K562 (cell line): ENCODE results near the gene ZNF165. TPM values are rescaled to one million over a fixed set of nuclear protein-coding genes. Genes with fewer than 3 reads are reported as not detected.

Source experiments
- CBX8 ChIP-seq: fragments of 200-600 bp; sonication (generic); IDR thresholded peaks from 2 replicates; pipeline ENCODE4 v1.6.1; 2012; ENCODE audit warnings: borderline replicate concordance, mixed run types, low read depth, mild to moderate bottlenecking, moderate library complexity, mixed read lengths, low read length, control low read depth, inconsistent platforms; ENCODE audit not compliant: poor library complexity, severe bottlenecking; ENCODE audit errors: extremely low read depth
- E2F3 ChIP-seq: fragments of 250-450 bp; sonication (Bioruptor Pico); IDR thresholded peaks from 2 replicates; pipeline ENCODE4 v1.4.0; 2020; ENCODE audit warnings: mild to moderate bottlenecking
- FOXK1 ChIP-seq: sonication (generic); formaldehyde crosslinking; IDR thresholded peaks from 2 replicates; pipeline ENCODE4 v1.8.0; 2022; ENCODE audit warnings: missing genetic modification reagents, mild to moderate bottlenecking, borderline replicate concordance
- GABPA ChIP-seq: fragments of 200-800 bp; sonication (Bioruptor generic); conservative IDR thresholded peaks from 2 replicates; pipeline ENCODE4 v1.6.1; 2016; ENCODE audit warnings: low read depth, missing genetic modification characterization, missing compliant biosample characterization
- IRF9 ChIP-seq: fragments of 450-650 bp; IDR thresholded peaks from 2 replicates; pipeline ENCODE4 v1.6.1; 2016; ENCODE audit warnings: missing biosample characterization, missing genetic modification characterization
- PRMT5 ChIP-seq: sonication (generic); formaldehyde crosslinking; IDR thresholded peaks from 2 replicates; pipeline ENCODE4 v1.5.0; 2020; ENCODE audit warnings: missing genetic modification reagents
- RBM22 ChIP-seq: fragments of 200-400 bp; formaldehyde crosslinking; IDR thresholded peaks from 2 replicates; pipeline ENCODE4 v1.6.1; 2018; ENCODE audit warnings: low read length, low read depth; ENCODE audit not compliant: poor library complexity, severe bottlenecking
- STAT5B ChIP-seq: fragments of 250-450 bp; sonication (Bioruptor Pico); IDR thresholded peaks from 2 replicates; pipeline ENCODE4 v1.8.0; 2021; ENCODE audit warnings: mild to moderate bottlenecking, inconsistent platforms
- TCF15 ChIP-seq: fragments of 250-450 bp; sonication (Bioruptor Pico); IDR thresholded peaks from 2 replicates; pipeline ENCODE4 v1.8.0; 2022; ENCODE audit warnings: moderate library complexity, mild to moderate bottlenecking, inconsistent platforms
- ZFP30 ChIP-seq: fragments of 250-450 bp; sonication (Bioruptor Pico); IDR thresholded peaks from 2 replicates; pipeline ENCODE4 v1.8.0; 2022; ENCODE audit warnings: moderate library complexity, mild to moderate bottlenecking, inconsistent platforms, borderline replicate concordance
- ZKSCAN1 ChIP-seq: fragments of 150-350 bp; IDR thresholded peaks from 2 replicates; pipeline ENCODE4 v1.6.1; 2016; ENCODE audit warnings: low read depth, low read length
- ZNF324 ChIP-seq: fragments of 250-450 bp; sonication (Bioruptor Pico); IDR thresholded peaks from 2 replicates; pipeline ENCODE4 v1.4.0; 2020; ENCODE audit warnings: mild to moderate bottlenecking
- ZNF518B ChIP-seq: fragments of 250-450 bp; sonication (Bioruptor Pico); IDR thresholded peaks from 2 replicates; pipeline ENCODE4 v1.5.0; 2021; ENCODE audit warnings: mild to moderate bottlenecking, moderate library complexity
- ZNF79 ChIP-seq: fragments of 250-450 bp; sonication (Bioruptor Pico); IDR thresholded peaks from 2 replicates; pipeline ENCODE4 v1.4.0; 2020; ENCODE audit warnings: low read depth, mild to moderate bottlenecking, moderate library complexity
- polyA plus RNA-seq, 8 experiments: library from polyadenylated mRNA; depleted of rRNA in 4 of 8; stranded (reverse) in 5 of 8; unstranded in 3 of 8; fragments of >200 nt; fragmentation: Nextera tagmentation in 2 of 8; fragmentation: Illumina TruSeq in 1 of 8; extraction: Ambion mirVana in 2 of 8; extraction: Trizol in 1 of 8; gene quantifications; 2 replicates each; pipeline versions ENCODE4 v1.2.1 to v1.2.3, GENCODE V29; 2011 to 2014; ENCODE audit warnings: inconsistent platforms in 1 of 8, missing spikeins in 1 of 8
- total RNA-seq, 7 experiments: library from RNA; depleted of rRNA in 6 of 7; stranded (reverse); fragments of >200 nt in 6 of 7; fragmentation: Illumina TruSeq in 2 of 7; extraction: Trizol in 2 of 7; gene quantifications; 2 replicates each; pipeline versions ENCODE4 v1.2.1 to v1.2.3, GENCODE V29; 2011 to 2021; ENCODE audit warnings: low replicate concordance in 1 of 7
- TF ChIP-seq, protein P1 (sequence below): fragments of 250-450 bp; sonication (Bioruptor Pico); IDR thresholded peaks from 2 replicates; pipeline ENCODE4 v1.8.0; 2021; ENCODE audit warnings: moderate library complexity, mild to moderate bottlenecking, inconsistent platforms
- TF ChIP-seq, protein P2 (sequence below): fragments of 250-450 bp; sonication (Bioruptor Pico); IDR thresholded peaks from 2 replicates; pipeline ENCODE4 v1.5.1; 2021; ENCODE audit warnings: mild to moderate bottlenecking
- TF ChIP-seq, protein P3 (sequence below): sonication (generic); formaldehyde crosslinking; IDR thresholded peaks from 2 replicates; pipeline ENCODE4 v1.8.0; 2022; ENCODE audit warnings: mild to moderate bottlenecking, missing genetic modification reagents

The ZNF165 gene
- total and polyA plus RNA-seq, 9 of the 15 experiments (the other 6 are each of a cell fraction or from before 2014, with no cell fraction given), result 0.82 to 3.6 (median 1.2) TPM

DNA sequence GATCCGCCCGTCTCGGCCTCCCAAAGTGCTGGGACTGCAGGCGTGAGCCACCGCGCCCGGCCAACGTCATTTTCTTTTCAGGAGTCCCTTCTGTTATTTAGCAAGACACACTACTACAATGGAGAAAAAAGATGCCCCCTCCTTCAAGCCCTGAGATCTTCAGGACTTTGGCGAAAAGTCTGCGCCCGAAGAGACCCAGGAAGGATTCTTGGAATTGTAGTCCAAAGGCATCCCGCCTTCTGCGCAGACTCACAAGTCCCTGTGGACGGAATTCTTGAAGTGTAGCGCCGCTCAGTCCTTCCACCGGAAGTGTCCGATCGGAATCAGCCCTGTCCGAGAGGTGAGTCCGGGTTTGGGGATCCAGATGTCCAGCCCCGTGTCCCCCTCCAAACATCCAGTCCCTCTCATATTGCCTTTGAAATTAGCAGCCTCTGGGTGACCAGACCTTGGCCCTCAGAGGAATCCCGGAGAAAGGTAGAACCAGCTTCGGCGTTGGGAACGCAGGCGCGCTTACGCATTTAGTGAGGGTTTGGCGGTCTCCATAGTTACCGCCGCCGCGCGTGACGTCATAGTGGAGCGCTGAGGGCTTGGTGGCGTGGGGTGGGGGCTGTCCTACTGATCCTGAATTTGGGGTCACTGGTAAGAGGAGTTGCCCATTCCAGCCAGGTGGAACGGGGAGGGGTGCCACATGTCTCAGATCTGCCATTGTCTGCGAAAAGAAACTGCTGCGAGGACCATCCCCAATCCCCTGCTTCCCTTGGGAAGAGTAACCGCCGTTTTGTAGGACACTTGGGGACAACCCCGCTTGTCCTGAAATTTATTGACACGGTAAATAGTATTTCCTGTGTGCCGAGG is 490 bp downstream of the ZNF165 start (continued):
- TF ChIP-seq ZFP30 (CRISPR knock-in tag) (no peak), CBX8 (no peak), GABPA (tag) (peak; percentile 100), ZNF324 (CRISPR knock-in tag) (peak; percentile 53; the same call in 1 of the 2 replicates), PRMT5 (no peak), ZNF518B (CRISPR knock-in tag) (no peak), IRF9 (tag) (peak; percentile 67; the same call in 1 of the 2 replicates), STAT5B (no peak), ZKSCAN1 (peak; percentile 80), RBM22 (no peak), ZNF79 (CRISPR knock-in tag) (no peak), FOXK1 (CRISPR knock-in tag) (peak; percentile 62; the same call in 1 of the 2 replicates), E2F3 (CRISPR knock-in tag) (peak; percentile 67), TCF15 (CRISPR knock-in tag) (0 out of 2 replicates have a peak, but pooled peaks have one; percentile 8)
- TF ChIP-seq, protein P1, sequence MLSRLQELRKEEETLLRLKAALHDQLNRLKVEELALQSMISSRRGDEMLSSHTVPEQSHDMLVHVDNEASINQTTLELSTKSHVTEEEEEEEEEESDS (CRISPR knock-in tag), result no peak
- TF ChIP-seq, protein P2, sequence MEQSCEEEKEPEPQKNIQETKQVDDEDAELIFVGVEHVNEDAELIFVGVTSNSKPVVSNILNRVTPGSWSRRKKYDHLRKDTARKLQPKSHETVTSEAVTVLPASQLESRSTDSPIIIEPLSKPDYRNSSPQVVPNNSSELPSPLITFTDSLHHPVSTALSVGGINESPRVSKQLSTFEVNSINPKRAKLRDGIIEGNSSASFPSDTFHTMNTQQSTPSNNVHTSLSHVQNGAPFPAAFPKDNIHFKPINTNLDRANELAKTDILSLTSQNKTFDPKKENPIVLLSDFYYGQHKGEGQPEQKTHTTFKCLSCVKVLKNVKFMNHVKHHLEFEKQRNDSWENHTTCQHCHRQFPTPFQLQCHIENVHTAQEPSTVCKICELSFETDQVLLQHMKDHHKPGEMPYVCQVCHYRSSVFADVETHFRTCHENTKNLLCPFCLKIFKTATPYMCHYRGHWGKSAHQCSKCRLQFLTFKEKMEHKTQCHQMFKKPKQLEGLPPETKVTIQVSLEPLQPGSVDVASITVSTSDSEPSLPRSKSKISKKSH, result no peak
- TF ChIP-seq, protein P3, sequence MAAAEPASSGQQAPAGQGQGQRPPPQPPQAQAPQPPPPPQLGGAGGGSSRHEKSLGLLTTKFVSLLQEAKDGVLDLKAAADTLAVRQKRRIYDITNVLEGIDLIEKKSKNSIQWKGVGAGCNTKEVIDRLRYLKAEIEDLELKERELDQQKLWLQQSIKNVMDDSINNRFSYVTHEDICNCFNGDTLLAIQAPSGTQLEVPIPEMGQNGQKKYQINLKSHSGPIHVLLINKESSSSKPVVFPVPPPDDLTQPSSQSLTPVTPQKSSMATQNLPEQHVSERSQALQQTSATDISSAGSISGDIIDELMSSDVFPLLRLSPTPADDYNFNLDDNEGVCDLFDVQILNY (CRISPR knock-in tag), result peak; percentile 5; the same call in 1 of the 2 replicates
